ELF-1 (cell line): ENCODE data around the gene HAGHL.
"Not testable (repeated sequence)": the region's sequence is repeated elsewhere in the genome, so short reads cannot be mapped to it uniquely, and the experiment has no call there.

Experiments
- DNase-seq: peaks from one replicate; pipeline ENCODE4 v3.0.0-alpha.2; 2016; ENCODE audit warnings: low read depth, low spot score

Gene HAGHL

DNA sequence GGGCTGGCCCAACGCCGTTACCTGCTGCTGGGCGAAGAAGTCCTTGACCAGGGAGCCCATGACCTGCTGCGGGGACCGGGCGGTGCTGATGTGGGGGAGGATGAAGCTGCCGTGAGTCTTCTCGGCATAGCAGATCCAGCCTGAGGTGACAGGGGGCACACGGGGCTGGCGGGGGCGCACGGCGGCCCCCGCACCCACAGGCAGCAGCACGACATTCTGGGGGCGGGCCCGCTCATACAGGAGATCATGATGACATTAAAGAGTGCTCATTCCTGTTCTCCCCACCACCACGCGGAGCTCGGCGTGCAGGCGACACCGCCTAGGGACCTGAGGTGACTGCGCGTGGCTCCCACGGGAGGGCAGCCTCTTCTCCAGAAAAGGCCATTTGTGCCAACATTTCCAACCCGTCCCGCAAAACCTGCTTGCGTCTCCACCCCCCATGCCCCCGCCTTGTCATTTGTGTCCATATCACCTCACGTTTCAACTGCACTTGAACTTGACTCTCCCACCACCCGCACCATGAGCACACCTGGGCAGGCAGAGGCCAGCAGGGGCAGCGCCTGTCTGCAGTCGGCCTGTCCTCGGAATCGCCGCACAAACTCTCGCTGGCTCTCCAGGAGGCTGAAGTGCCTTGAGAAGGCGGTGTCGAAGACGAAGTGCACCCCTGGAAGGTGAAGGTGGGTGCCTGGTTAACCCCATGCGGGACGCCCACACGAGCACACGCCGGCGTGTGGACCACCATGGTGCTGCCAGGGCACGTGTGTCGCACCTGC lies 7.5 kb downstream of the HAGHL start:
- DNase-seq, result no peak

DNA sequence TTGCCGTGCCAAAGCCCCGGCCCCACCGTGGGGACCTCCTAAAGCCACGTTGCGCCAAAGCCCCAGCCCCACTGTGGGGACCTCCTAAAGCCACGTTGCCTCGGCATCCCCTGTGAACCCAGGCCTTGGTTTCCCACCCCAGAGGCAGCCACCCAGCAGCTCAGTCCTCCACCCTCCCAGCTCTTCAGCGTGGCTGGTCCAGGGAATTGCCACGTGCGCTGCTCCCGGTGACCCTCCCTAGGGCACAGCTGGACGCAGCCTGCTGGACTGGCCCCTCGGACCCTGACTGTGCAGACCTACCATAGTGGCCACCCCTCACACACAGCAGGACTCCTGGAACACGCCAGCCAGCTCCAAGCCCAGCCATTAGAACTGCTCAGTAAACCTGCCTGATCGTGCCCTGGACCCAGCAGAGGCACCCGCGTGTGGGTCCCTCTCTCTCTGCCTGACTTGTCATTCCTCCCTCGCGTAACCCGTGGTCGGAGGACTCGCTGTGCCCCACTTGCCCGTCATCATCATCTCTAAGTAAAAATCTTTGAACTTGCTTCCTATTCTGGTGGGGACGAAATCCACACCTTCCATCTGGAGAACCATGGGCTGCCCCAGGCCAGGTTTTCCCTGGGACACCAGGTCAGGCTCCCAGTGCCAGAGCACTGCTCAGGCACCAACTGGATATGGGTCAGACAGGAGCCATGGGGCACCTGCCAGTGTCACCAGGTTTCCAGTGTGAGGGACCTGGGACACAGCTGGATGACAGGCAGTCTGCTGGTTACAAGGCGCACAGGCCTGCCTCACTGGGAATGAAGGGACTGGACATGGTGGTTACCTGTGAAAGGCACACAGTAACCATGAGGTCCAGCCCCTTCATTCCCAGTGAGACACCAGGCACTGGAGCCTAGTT lies 8.3 kb downstream of the HAGHL start:
- no peak for DNase-seq

DNA sequence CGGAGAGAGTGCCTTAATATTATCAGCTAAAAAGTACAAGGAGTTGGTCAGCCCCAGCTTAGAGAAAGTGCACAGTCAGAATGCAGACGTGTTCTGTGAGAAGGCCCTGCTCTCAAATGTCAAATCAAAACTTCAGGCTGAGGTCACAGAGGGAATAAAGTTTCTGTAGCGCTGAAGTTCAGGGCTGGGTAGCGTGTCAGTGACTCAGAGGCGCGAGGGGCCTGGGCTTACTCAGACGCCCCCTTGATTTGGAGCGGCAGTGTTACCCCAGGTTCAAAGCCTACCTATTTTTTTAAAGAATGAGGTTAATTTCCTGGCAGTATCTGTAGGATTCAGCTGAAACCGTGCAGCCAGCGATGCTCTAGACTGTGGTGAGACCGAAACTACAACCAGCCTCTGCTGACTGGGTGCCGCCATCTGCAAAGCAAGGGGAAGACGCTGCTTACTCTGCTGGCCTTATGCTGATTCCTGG lies 9.1 kb downstream of the HAGHL start:
- DNase-seq, result no peak

DNA sequence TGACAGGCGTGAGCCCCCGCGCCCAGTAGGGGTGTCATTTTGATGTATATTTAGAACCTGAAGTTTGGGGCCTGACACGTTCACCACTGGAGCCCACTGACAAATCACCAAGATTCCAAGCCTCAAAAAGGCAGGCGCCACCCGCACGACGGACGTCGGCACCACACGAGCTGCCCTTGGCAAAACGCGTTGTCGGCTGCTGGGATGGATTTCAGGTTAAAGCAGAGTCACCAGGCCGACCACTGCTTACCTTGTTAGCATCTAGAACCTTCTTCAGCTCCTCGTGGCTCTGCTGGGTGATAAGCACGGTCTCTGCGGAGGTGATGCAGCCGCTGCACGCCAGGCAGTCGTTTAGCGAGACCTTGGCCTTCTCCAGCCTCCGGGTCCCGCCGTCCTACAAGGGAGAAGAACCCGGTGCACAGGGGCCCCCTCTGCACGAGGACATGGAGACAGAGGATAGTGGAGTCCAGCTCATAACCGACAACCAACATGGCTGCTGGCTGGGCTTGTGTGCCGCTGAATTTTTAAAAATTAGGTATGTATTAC lies 10.1 kb downstream of the HAGHL start:
- no peak for DNase-seq

DNA sequence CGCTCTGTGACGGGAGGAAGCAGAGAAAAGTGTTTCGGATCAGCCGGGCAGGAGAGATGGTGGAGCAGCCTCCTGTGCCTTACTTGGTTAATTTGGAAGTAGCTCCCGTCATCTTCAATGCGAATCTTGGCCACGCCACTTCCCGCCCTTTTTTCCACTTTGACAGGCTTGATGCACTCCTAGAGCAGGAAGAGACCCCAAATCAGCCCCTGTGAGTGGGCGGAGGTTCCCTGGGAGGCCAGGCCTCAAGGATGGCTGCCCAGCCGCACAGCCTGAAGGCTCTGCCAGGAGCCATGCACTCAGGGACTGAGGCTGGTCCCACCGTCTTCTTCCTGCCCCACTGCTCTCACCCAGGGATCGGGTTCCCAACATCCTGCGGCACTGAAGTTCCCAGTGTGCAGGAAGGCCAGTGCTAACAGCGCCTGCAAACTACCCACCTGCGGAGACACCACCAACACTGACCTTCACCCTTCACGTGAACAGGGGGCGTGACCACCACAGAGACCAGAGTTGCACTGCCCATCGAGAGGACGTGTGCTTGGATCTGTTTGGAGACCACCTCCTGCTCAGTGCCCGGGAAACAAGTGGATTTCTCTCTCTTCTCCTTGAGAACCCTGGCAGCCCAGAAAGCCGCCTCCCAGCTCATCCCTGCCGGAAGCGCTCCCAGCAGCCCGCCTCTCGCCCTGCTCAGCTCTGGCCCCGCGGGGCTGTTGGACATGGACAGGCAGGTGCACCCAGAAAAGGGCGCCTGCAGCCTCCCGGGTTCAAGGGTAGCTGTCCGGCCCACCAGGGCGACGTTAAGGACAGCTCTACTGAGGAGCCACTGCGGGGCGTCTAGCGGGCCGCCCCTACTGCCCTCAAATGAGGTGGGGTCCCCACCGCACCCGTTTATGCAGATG lies 12.9 kb downstream of the HAGHL start:
- peak; percentile 8 for DNase-seq

DNA sequence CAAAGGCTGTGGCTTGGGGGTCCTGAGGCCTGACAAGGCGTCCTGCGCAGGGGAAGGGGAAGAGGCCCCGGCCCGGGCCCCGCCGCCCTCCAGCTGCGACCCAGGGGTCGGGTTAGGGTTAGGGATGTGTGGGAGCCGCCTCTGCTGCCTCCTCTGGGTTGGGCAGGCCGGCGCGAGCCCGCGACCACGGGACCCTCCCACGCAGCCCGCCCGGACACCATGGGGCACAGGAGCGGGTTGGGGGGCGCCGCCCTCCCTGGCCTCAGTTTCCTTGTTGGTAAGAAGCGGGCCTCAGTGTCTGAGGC lies 13.5 kb downstream of the HAGHL start:
- no peak for DNase-seq

DNA sequence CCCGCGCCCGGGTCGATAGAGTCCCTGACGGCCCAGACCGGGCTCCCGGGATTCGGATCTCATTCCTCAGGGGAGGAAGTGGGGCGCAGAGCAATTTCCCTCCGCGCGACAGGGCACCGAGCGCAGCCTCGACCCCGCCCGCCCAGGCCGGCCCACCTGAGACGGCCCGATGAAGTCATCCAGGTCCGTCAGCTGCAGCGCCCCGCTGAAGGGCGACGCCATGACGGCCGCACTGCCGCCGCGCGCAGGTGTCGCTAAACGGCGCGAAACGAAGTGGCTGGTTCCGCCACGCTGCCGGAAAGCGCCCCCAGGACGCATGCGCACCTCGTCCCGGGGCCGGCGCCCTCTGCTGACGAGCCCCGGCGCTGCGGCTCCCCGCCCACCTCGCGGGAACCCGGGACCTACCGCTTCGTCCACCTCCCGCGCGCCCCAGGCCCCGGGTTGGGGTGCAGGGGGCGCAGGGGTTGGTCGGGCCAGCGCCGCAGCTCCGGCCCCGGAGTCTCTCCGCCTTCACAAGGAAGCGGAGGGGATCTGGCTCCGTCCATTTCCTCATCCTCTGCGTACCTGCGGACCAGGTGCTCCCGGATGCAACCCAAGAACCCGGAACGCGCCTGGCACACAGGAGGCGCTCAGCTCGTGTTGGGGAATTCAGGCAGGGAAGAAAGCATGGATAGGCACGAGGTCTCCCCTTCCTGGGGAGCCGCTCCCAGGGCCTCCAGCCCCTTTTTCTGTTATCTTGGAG lies 14.0 kb downstream of the HAGHL start, which contains the start of gene CIAO3:
Gene CIAO3, minus strand, starts transcription at position 234 of the 742 bp plus-strand sequence. Its CDS starts 12 bp downstream, at position 222.
- peak; percentile 93 for DNase-seq

DNA sequence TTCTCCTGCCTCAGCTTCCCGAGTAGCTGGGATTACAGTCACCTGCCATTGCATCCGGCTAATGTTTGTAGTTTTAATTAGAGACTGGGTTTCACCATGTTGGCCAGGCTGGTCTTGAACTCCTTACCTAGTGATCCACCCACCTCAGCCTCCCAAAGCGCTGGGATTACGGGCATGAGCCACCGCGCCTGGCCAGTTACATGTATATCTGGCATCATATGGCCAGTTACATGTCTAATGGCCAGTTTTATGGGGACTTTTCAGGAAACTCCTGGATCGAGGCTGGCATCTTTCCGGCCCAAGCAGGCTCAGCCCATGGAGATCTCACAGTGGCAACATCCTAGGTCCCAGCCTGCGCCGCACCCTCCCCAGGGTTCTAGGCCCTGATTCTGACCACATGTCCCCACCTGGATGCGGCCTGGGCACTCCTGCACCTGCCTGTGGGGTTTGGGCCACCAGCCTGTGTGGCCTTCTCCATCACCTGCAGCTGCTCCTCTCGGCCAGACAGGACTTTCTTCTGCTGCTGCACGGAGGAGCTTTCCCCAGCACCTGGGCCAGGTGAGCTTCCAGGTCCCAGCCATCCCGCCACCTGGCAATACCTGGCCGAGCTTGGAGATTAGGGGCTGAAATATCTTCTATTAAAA lies 15.2 kb downstream of the HAGHL start:
- DNase-seq, result no peak

DNA sequence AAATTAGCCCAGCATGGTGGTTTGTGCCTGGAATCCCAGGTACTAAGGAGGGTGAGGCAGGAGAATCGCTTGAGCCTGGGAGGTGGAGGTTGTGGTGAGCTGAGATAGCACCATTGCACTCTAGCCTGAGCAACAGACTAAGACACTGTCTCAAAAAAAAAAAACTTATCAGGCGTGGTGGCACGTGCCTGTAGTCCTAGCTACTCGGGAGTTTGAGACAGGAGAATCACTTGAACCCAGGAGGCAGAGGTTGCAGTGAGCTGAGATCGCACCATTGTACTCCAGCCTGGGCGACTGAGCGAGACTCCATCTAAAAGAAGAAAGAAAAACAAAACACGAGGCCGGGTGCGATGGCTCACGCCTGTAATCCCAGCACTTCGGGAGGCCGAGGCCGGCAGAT lies 16.0 kb downstream of the HAGHL start:
- DNase-seq, result not testable (repeated sequence)

DNA sequence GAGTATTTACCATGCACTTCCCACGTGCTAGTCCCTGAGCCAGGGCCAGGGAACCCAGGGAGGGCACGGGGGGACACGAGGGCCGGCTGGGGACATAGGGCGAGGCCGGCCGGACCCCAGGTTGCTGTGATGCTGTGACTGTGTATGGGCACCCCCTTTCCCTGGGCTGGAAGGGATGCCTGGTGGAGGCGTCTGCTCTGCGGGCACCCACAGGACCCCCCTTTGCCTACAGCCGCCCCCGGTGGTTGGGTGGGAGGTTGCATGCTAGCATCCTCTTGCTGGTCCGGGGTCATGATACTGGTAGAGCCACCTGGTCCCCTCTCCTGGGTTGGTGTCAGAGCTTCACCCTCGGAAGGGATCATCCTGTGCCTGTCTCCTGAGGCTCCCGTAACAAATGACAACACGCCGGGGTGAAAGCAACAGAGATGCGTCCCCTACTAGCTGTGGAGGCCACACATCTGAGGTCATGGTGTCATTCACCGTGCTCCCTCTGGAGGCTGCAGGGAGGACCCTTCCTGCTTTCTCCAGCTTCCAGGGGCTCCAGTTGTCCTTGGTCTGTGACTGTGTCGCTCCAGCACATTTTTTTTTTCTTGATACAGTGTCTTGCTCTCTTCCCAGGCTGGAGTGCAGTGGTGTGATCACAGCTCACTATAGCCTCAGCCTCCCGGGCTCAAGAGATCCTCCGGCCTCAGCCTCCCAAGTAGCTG lies 17.0 kb downstream of the HAGHL start:
- peak; percentile 16 for DNase-seq

DNA sequence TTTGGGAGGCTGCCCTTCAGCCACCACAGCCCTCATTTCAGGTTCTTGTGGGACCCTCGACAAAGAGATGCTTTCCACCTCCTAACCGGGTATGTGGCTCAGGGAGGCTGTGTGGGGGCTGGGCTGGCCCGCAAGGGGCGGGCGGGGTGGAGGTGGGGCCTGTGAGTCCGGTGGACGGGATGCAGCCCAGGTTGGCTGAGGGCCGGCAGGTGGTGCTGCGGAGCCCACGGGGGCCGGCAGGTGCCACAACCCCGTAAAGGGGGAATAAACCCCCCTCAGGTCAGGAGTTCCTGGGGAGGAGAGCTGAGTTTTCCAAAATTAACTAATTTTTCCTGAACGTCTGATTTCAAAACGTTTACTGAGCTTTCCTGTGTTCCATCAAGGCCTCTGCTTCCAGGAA lies 18.8 kb downstream of the HAGHL start:
- DNase-seq, result peak; percentile 69

DNA sequence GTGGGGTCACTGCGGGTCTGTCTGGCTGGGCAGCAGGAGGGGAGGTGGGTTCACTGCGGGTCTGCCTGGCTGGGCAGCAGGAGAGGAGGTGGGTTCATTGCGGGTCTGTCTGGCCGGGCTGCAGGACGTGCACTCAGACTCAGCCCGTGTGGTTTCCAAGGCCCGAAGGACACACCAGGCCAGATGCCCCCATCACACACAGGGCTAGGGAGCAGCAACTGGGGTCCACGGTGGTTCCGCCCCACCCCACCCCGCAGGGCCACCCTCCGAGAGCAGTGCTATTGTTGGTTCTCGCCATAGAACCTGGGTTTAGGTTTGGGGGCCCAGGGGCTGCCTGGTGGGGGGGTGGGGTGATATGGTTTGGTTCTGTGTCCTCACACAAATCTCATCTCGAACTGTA lies 19.7 kb downstream of the HAGHL start:
- no peak for DNase-seq

DNA sequence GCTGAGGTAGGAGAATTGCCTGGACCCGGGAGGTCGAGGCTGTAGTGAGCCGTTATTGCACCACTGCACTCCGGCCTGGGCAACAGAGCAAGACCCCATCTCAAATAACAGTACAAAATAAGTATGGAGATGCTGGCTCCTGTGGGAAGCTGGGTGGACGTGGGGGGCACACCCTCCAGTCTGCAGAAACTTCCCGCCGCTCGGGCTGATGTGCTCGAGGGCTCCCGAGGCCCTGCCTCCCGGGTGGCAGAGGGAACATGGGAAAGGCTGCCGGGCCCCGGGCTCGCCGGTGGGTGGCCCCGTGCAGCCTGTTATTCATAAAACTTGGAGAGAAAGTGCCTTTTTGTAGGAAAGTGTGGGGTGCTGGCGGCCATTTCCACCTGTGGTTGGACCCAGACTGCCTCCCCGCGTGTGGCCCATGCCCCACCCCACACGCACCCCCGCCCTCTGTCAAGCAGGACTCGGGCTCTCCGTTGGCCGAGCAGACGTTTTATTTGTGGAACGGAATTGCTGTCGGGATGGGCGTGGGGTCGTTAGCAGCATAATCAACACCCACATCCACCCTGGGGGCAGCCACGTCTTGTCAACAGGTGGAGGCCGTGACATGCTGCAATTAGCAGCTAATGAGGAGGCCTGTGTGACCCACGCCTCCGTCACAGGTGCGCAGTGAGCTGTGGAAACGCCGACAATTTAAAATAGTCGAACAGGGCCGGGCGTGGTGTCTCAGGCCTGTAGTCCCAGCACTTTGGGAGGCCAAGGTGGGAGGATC lies 21.3 kb downstream of the HAGHL start:
- DNase-seq, result no peak

DNA sequence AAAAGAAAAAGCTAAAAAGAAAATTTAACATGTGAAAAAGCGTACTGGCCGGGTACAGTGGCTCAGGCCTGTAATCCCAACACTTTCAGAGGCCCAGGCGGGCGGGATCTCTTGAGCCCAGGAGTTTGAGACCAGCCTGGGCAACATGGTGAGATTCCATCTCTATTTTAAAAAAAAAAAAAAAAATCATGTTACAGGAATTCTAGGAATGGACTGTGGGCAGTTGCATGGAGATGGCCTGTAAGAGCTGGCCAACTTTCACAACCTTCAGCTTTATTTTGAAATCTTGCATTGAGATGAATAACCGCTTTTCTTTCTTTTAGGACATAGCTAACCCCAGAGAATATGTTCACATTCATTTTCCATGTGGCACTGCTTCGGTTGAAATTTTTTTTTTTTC lies 22.1 kb downstream of the HAGHL start:
- no peak for DNase-seq

DNA sequence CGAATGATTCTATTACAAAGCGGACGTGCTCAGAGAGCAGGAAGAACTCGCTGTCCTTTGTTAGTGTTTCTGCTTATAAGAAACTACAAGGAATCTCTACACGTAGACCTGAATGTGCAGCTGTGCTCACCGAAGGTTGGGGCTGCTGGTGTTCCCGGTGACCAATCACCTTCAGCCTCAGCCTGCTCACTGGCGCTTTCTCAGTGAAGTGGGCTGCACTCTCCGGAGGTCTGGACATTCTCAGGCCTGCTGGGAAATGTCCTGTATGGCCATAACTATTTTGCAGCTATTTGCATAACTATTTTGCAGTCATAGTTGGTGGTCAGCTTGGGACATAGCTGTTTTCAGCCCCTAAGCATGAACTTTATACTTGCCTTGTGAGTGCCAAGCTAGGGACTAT lies 23.6 kb downstream of the HAGHL start:
- no peak for DNase-seq

DNA sequence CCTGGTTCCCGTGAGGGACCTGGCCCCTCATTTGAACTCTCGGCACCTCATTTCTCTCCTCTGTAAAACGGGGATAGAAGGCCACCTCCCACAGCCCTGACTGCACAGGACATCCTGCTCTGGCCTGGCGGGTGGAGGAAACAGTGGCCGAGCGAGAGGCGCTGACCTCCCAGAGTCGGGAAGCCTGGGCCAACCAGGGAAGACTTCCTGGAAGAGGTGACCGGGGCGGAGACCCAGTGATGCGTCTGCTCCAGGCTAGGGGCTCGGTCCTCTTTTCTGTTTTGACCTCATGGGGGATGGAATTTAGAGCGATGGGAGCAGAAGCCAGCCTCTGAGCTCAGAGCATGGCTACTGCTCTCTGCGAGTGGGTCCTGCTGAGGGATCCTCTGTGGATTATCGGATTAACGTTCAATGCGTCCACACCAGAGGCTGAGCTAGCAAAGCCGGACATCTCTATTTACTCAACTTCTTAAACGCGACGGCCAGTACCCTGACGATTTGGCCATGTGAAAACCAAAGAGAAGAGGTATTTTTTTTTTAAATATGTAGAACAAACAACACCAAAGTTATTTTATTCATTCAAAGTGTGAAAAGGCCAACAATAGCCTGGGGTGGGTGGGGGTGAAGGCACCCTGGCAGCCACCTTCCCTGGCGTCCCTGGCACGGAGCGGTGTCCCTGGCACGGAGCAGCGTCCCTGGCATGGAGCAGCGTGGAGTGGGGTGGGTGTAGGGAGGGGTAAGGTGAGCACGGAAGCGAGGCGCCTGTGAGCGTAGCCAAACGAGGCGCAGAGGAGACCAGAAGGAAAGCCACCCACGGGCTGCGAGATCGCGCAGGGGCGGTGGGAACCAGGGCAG lies 24.5 kb downstream of the HAGHL start:
- DNase-seq, result no peak

DNA sequence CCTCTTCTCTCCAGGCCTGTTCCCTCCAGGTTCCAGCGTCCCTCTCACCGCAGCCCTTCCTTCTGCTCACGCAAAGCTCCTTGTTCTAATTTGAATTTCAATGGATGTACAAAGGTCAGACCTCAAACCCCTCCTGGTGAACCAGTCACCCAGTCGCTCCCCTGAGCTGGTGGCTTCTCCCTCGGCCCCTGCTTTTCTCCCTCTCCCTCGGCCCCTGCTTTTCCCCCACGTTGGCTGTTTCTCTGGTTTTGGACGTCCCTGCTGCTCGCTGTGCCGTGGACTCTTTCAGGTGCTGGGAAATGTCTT lies 25.1 kb downstream of the HAGHL start:
- DNase-seq, result no peak

DNA sequence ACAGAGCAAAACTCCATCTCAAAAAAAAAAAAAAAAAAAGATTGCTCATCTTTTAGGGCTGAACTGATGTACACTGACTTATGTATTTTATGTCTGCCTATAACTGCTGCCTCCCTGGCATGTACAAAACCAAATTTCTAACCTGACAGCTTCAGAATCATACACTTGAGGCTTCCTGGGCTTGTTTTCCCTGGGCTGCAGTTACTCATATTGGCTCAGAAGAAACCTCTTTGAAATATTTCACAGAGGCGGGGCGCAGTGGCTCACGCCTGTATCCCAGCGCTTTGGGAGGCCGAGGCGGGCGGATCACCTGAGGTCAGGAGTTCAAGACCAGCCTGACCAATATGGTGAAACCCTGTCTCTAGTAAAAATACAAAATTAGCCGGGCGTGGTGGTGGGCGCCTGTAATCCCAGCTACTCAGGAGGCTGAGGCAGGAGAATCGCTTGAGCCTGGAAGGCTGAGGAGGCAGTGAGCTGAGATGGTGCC lies 27.3 kb downstream of the HAGHL start:
- not testable (repeated sequence) for DNase-seq
